Suprapubic skin (tissue), 3 donors: ENCODE measurements around the gene LAMTOR4.

Experiments used
- POLR2AphosphoS5 ChIP-seq, 3 donors: sonication (generic); formaldehyde crosslinking; IDR thresholded peaks; one replicate each; pipeline ENCODE4 v1.6.1; 2017; ENCODE audit warnings: antibody characterized with exemption in 3 of 3
- TF ChIP-seq, protein P1 (sequence below), 2 donors: fragments of 200-600 bp in 1 of 2; fragments of 450-650 bp in 1 of 2; sonication (generic) in 1 of 2; IDR thresholded peaks; one replicate each; pipeline ENCODE4 v1.5.1; 2016 to 2019; ENCODE audit warnings: antibody characterized with exemption in 2 of 2, mild to moderate bottlenecking in 1 of 2, moderate library complexity in 1 of 2

DNA sequence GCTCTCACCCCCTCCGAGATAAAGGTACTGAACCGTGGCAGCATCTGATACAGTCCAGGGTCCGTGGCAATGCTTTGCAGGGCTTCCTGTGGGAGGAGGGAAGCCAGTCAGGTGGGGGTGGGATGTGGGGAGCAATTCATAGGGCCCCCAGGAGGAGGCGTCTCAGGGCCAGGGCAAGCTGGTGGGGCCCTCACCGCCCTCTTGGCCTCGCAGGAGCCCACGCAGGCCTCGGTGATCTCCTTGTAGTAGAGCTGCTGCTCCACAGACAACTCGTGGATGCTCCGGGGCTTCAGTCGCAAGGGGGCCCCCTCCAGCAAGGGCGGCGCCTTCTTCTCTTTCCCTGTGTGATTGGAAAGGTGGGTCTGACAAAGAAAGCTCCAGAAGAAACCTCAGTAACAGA, 36.8 kb upstream of the LAMTOR4 start:
- TF ChIP-seq POLR2AphosphoS5 (IDR thresholded peaks at IDR 0.05), result no peak
- TF ChIP-seq, protein P1, sequence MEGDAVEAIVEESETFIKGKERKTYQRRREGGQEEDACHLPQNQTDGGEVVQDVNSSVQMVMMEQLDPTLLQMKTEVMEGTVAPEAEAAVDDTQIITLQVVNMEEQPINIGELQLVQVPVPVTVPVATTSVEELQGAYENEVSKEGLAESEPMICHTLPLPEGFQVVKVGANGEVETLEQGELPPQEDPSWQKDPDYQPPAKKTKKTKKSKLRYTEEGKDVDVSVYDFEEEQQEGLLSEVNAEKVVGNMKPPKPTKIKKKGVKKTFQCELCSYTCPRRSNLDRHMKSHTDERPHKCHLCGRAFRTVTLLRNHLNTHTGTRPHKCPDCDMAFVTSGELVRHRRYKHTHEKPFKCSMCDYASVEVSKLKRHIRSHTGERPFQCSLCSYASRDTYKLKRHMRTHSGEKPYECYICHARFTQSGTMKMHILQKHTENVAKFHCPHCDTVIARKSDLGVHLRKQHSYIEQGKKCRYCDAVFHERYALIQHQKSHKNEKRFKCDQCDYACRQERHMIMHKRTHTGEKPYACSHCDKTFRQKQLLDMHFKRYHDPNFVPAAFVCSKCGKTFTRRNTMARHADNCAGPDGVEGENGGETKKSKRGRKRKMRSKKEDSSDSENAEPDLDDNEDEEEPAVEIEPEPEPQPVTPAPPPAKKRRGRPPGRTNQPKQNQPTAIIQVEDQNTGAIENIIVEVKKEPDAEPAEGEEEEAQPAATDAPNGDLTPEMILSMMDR (IDR thresholded peaks at IDR 0.05), result no peak
